Measurements from ENCODE around the gene SCMH1.

The SCMH1 gene

GRCh38 chr1:40982721-40983120 lies 259.4 kb downstream of the SCMH1 start:
- no peaks in the 10 kb centered on the region for H3K9me3 ChIP-seq (ENCODE audit: control insufficient read depth, insufficient read depth, low read depth, low read length)
- ChIA-PET CTCF (interaction anchor here (4.0 kb wide), 1 partner anchor 21 kb away, joined by 16 read pairs; no protein-coding TSS in a partner anchor), POLR2A (no interaction called here)
- no peak overlapping the region for H3K4me3 ChIP-seq (ENCODE audit: low read depth, low read length)
- no peak overlapping the region for H3K27ac ChIP-seq (ENCODE audit: extremely low read depth, low read depth, low read length)
- H3K36me3 ChIP-seq (ENCODE audit: control insufficient read depth in 2 of 2, insufficient read depth in 1 of 2, low read length in 2 of 2), result peaks cover 11 to 67% of the 10 kb centered on the region in 2 experiments
- 0 out of 2 replicates have a peak, but pooled peaks cover 4% of the 10 kb centered on the region for H3K4me1 ChIP-seq (ENCODE audit: control insufficient read depth, insufficient read depth, low read length)
- TF ChIP-seq ZNF140 (tag by site-specific recombination; IDR thresholded peaks at IDR 0.05), result no peak
- TF ChIP-seq ZNF580 (tag by site-specific recombination; IDR thresholded peaks at IDR 0.05), result no peak
- no peak for TF ChIP-seq ZSCAN4 (tag by site-specific recombination; IDR thresholded peaks at IDR 0.05)
- no peak for TF ChIP-seq ZNF561 (tag by site-specific recombination; IDR thresholded peaks at IDR 0.05; ENCODE audit: borderline replicate concordance)
- TF ChIP-seq GLI2 (tag by site-specific recombination; IDR thresholded peaks at IDR 0.05; ENCODE audit: borderline replicate concordance, low read depth), result no peak
- TF ChIP-seq ZNF184 (tag by site-specific recombination; IDR thresholded peaks at IDR 0.05), result no peak
- TF ChIP-seq ZNF404 (tag by site-specific recombination; IDR thresholded peaks at IDR 0.05), result no peak
- TF ChIP-seq ZBTB49 (tag by site-specific recombination; IDR thresholded peaks at IDR 0.05; ENCODE audit: low read depth), result no peak
- no peak for TF ChIP-seq TRIM28 (IDR thresholded peaks at IDR 0.05; ENCODE audit: borderline replicate concordance, low read length)
- TF ChIP-seq REPIN1 (tag by site-specific recombination; IDR thresholded peaks at IDR 0.05; ENCODE audit: low read depth), result no peak
- TF ChIP-seq HIC1 (tag by site-specific recombination; IDR thresholded peaks at IDR 0.05), result no peak
- no peak for TF ChIP-seq ZNF48 (tag by site-specific recombination; IDR thresholded peaks at IDR 0.05)
- no peak for TF ChIP-seq ZNF558 (tag by site-specific recombination; IDR thresholded peaks at IDR 0.05)
- TF ChIP-seq FEZF1 (tag by site-specific recombination; IDR thresholded peaks at IDR 0.05), result no peak
- no peak for TF ChIP-seq ZNF366 (tag by site-specific recombination; conservative IDR thresholded peaks at IDR 0.05)
- TF ChIP-seq ZNF529 (tag by site-specific recombination; IDR thresholded peaks at IDR 0.05; ENCODE audit: insufficient replicate concordance), result no peak
- no peak for TF ChIP-seq ZNF354C (tag by site-specific recombination; IDR thresholded peaks at IDR 0.05; ENCODE audit: borderline replicate concordance, low read depth)
- no peak for TF ChIP-seq AEBP2 (tag by site-specific recombination; IDR thresholded peaks at IDR 0.05; ENCODE audit: borderline replicate concordance)
